NCI-H82 treated with DMSO at 0.1 percent for 48 hours (cell line): ENCODE data around the gene RNF10.
"Not testable (repeated sequence)": the region's sequence is repeated elsewhere in the genome, so short reads cannot be mapped to it uniquely, and the experiment has no call there.

ENCODE experiments used
- DNase-seq: peaks from one replicate; lab custom pipeline; 2025; ENCODE audit not compliant: unreplicated experiment; lab: John Stamatoyannopoulos, UW

RNF10 gene

DNA sequence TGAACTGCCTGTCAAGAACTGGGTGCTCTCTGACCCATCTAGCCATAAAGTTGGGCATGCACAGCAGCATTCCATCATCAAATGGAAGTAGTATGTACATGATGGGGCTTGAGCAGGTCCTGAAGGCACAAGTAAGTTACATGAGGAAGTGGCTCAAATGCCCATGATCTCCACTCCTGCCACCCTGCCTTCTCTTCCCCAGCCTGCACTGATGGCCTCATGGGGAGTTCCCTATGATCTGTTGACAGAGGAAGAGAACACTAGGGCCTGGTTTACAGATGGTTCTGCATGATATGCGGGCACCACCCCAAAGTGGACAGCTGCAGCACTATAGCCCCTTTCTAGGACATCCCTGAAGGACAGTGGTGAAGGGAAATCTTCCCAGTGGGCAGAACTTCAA, 77.4 kb downstream of the RNF10 start:
- DNase-seq, result not testable (repeated sequence)

DNA sequence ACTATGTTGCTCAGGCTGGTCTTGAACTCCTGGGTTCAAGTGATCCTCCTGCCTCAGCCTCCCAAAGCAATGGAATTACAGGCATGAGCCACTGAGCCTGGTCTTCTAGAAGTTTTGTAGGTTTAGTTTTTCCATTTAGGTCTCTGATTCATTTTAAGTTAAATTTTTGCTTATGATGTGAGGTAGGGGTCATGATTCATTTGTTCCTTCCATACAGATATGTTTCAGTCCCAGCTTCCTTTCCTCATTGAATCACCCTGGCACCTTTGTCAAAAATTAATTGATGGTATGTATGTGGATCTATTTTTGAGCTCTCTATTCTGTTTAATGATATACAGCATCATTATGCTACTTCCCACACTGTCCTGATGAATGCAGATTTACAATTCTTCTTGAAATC, 80.7 kb downstream of the RNF10 start:
- DNase-seq, result no peak

DNA sequence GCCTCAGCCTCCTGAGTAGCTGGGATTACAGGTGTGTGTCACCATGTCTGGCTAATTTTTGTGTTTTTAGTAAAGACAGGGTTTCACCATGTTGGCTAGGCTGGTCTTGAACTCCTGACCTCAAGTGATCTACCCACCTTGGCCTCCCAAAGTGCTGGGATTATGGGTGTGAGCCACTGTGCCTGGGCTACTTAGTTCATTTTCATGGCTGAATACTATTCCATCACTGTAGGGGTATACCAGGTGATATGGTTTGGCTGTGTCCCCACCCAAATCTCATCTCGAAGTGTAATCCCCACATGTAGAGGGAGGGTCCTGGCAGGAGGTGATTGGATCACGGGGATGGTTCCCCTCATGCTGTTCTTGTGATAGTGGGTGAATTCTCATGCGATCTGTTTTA, 83.0 kb downstream of the RNF10 start:
- DNase-seq, result not testable (repeated sequence)

DNA sequence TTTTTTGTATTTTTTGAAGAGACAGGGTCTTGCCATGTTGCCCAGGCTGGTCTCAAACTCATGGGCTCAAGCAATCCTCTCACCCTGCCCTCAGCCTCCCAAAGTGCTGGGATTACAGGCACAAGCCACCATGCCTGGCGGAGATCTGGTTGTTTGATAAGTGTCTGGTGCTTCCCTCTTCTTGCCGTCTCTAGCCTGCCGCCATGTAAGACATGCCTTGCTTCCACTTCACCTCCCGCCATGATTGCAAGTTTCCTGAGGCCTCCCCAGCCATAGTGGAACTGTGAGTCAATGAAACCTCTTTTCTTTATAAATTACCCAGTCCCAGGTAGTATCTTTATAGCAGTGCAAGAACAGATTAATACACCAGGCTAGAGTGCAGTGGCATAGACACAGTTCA, 83.6 kb downstream of the RNF10 start:
- not testable (repeated sequence) for DNase-seq

DNA sequence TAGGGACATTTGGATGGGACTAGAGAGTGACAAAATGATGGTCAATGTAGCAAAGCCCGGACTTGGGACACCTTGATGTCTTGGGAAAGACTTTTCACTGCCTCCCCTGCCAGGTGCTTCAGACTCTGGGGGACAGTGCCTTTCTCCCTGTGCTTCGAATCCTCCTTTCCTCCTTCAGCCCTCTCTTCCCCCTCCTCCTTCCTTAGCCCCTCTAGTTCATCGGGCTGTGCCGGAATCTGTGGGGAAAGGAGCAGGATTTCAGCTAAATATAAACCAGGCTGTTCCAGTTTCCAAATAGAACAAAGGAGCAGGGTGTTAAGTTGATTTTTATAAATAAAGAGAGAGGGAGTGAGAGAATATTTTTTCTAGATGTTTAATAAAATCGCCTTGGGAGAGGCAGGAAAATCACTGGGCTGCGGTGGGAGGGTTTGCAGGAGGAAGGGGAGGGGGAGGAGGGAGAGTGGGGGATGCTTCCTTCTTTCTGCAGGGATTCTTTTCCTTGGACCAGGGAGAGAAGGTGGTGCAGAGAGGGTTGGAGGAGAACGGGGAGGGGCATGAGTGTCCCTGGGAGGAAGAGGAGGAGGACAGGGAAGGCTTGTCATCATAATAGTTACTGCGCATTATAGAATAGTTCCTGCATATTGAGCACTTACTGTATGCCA, 84.9 kb downstream of the RNF10 start:
- DNase-seq, result no peak

DNA sequence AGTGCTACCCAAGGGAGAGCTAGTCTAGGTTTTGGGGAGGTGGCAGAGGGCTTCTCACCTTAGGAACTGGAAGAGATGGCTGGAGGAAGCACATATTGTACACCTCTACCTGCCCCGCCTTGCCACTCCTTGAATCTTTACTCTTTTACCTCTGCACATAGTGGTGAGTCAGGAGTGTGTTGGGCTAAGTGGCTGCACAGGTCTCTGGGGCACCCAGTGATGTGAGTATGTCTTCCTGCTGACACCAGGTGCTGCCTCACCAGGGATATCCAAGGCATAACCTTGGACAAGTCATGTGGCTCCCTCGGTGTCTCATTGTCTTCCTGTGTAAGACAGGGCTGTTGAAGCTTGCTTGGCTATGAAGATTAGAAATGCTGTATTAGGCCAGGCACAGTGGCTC, 86.5 kb downstream of the RNF10 start:
- no peak for DNase-seq

DNA sequence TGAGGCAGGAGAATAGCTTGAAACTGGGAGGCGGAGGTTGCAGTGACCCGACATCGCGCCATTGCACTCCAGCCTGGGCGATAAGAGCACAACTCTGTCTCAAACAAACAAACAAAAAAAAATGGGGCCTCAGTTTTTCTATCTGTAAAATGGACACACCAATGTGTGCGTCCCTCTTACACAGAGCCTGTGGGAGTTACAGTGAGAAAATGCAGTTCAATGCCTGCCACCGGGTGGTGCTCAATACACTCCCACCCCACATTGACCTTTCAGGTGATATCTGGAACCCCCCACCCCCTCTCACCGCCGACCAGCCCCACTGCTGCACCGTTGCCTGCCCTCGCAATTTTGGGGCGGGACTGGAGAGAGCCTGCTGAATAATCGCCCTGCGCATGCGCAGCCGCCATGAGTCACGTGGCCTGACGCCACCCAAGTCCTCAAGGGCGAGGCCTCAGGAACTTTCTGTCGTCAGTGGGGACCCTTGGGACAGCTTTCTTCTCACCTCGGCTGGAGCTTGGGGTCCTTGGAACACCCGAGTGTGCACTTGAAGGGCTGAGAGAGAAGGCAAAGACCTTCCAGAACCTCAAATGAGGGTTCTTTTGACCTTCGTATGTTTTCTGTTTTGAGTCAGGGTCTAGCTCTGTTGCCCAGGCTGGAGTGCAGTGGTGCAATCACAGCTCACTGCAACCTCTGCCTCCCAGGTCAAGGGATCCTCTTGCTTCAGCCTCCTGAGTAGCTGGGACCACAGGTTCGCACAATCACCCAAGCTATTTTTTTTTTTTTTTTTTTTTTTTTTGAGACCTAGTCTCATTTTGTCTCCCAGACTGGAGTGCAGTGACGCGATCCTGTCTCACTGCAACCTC, 91.6 kb downstream of the RNF10 start:
- no peak for DNase-seq
